Sigmoid colon (tissue), 7 donors: ENCODE data around the gene TRAF3. TPM values are rescaled to one million over a fixed set of nuclear protein-coding genes. Genes with fewer than 3 reads are reported as not detected.

ENCODE experiments used
- DNase-seq: peaks from one replicate; pipeline ENCODE4 v3.0.0-alpha.2; 2019
- H3K27ac ChIP-seq, 4 donors: fragments of 200-600 bp; sonication (generic); one replicate each; pipeline ENCODE4 v1.5.1; 2016 to 2019; ENCODE audit warnings: mild to moderate bottlenecking in 1 of 4
- H3K27me3 ChIP-seq, 3 donors: fragments of 200-600 bp; sonication (generic); one replicate each; pipeline ENCODE4 v1.5.1; 2019; ENCODE audit warnings: mild to moderate bottlenecking in 1 of 3
- H3K36me3 ChIP-seq, 4 donors: fragments of 200-600 bp; sonication (generic); one replicate each; pipeline ENCODE4 v1.5.1; 2016 to 2019
- H3K4me1 ChIP-seq, 4 donors: fragments of 200-600 bp; sonication (generic); one replicate each; pipeline ENCODE4 v1.5.1; 2017 to 2019
- H3K4me3 ChIP-seq, 4 donors: fragments of 200-600 bp; sonication (generic); one replicate each; pipeline ENCODE4 v1.5.1; 2017 to 2019; ENCODE audit warnings: mild to moderate bottlenecking in 2 of 4, moderate library complexity in 1 of 4
- H3K9me3 ChIP-seq, 4 donors: fragments of 200-600 bp in 3 of 4; sonication (generic) in 3 of 4; one replicate each; pipeline versions ENCODE4 v1.5.1 to v1.6.1; 2013 to 2019
- CTCF ChIP-seq, 4 experiments: fragments of 450-650 bp in 3 of 4; fragments of 200-600 bp in 1 of 4; IDR thresholded peaks; one replicate each; pipeline ENCODE4 v1.5.1; 2016 to 2019; ENCODE audit warnings: antibody characterized with exemption in 4 of 4, mild to moderate bottlenecking in 3 of 4, moderate library complexity in 2 of 4
- EP300 ChIP-seq, 4 donors: sonication (generic); formaldehyde crosslinking; IDR thresholded peaks; one replicate each; pipeline ENCODE4 v1.6.1; 2017; ENCODE audit warnings: antibody characterized with exemption in 4 of 4
- POLR2A ChIP-seq, 2 donors: fragments of 450-650 bp; IDR thresholded peaks; one replicate each; pipeline ENCODE4 v1.6.1; 2016; ENCODE audit warnings: antibody characterized with exemption in 2 of 2, mild to moderate bottlenecking in 2 of 2, moderate library complexity in 2 of 2
- POLR2AphosphoS5 ChIP-seq, 4 donors: sonication (generic); formaldehyde crosslinking; IDR thresholded peaks; one replicate each; pipeline ENCODE4 v1.6.1; 2017; ENCODE audit warnings: antibody characterized with exemption in 4 of 4
- WGBS, 2 donors: extraction: QIAGEN DNeasy Blood & Tissue Kit; methylation state at CpG; one replicate each; pipeline ENCODE4 v1.1.7; 2013; 5-methylcytosine and 5-hydroxymethylcytosine counted together
- intact Hi-C: fragments of 100-400 bp; cut with DNase I; formaldehyde crosslinking; loops from one replicate; pipeline ENCODE4 v1.15.1; 2023
- polyA plus RNA-seq, 3 donors: library from polyadenylated mRNA; stranded (reverse); fragments of 200-250 nt; gene quantifications; one replicate each; pipeline ENCODE4 v1.2.3, GENCODE V29; 2013
- total RNA-seq, 4 donors: library from RNA; depleted of rRNA; stranded (reverse); fragments of >200 nt; gene quantifications; one replicate each; pipeline ENCODE4 v1.1.0, GENCODE V29; 2016
- donor health status: healthy with polysubstance abuse.
- donor health status: Bipolar disorder and iron deficiency.
- donor health status: healthy.

The TRAF3 gene
- total and polyA plus RNA-seq, 7 donors, result 9.5 to 18.6 (median 12.3) TPM

GRCh38 chr14:102782974-102783373 is 5.7 kb downstream of the TRAF3 start:
- Histone ChIP-seq H3K4me3 (no peak overlapping the region), H3K9me3 (no peaks in the 10 kb centered on the region), H3K27ac (no peak overlapping the region), H3K4me1 (peaks cover 0 to 20% (median 9%) of the 10 kb centered on the region in 4 donors), H3K27me3 (no peaks in the 10 kb centered on the region), H3K36me3 (no peaks in the 10 kb centered on the region)
- intact Hi-C loops, result loop anchor here (10.0 kb wide), 1 partner anchor 1922 kb away; no protein-coding TSS in a partner anchor
- 87 to 90% methylated on average over 7 of the region's 7 CpGs for WGBS, 2 donors
- TF ChIP-seq POLR2A (IDR thresholded peaks at IDR 0.05) (no peak), EP300 (IDR thresholded peaks at IDR 0.05) (no peak), CTCF (IDR thresholded peaks at IDR 0.05) (no peak), POLR2AphosphoS5 (IDR thresholded peaks at IDR 0.05) (no peak)
- no peak for DNase-seq

GRCh38 chr14:102784892-102785594 is 7.8 kb downstream of the TRAF3 start:
- TF ChIP-seq POLR2A (IDR thresholded peaks at IDR 0.05), result no peak
- TF ChIP-seq POLR2AphosphoS5 (IDR thresholded peaks at IDR 0.05), result no peak
- no peak for TF ChIP-seq CTCF (IDR thresholded peaks at IDR 0.05)
- TF ChIP-seq EP300 (IDR thresholded peaks at IDR 0.05), result no peak
- Histone ChIP-seq H3K4me3 (no peak overlapping the region), H3K9me3 (no peaks in the 10 kb centered on the region), H3K36me3 (no peaks in the 10 kb centered on the region), H3K4me1 (no peaks in the 10 kb centered on the region), H3K27me3 (no peaks in the 10 kb centered on the region), H3K27ac (no peak overlapping the region)
- DNase-seq, result no peak
- intact Hi-C loops, result loop anchor here (10.0 kb wide), 1 partner anchor 1920 kb away; no protein-coding TSS in a partner anchor
- 77 to 81% methylated on average over 7 of the region's 7 CpGs for WGBS, 2 donors

GRCh38 chr14:102785595-102785963 is 8.3 kb downstream of the TRAF3 start:
- intact Hi-C loops, result loop anchor here (10.0 kb wide), 1 partner anchor 1919 kb away; no protein-coding TSS in a partner anchor
- 77 to 87% methylated on average over 3 of the region's 3 CpGs for WGBS, 2 donors
- Histone ChIP-seq H3K4me1 (no peaks in the 10 kb centered on the region), H3K27me3 (no peaks in the 10 kb centered on the region), H3K36me3 (no peaks in the 10 kb centered on the region), H3K27ac (no peak overlapping the region), H3K9me3 (no peaks in the 10 kb centered on the region), H3K4me3 (no peak overlapping the region)
- DNase-seq, result no peak
- TF ChIP-seq POLR2A (IDR thresholded peaks at IDR 0.05) (no peak), CTCF (IDR thresholded peaks at IDR 0.05) (no peak), POLR2AphosphoS5 (IDR thresholded peaks at IDR 0.05) (no peak), EP300 (IDR thresholded peaks at IDR 0.05) (no peak)

GRCh38 chr14:102786768-102787167 is 9.5 kb downstream of the TRAF3 start:
- no peaks in the 10 kb centered on the region for H3K36me3 ChIP-seq
- TF ChIP-seq POLR2AphosphoS5 (IDR thresholded peaks at IDR 0.05) (no peak), EP300 (IDR thresholded peaks at IDR 0.05) (no peak), POLR2A (IDR thresholded peaks at IDR 0.05) (no peak), CTCF (IDR thresholded peaks at IDR 0.05) (no peak)
- no peaks in the 10 kb centered on the region for H3K27me3 ChIP-seq
- WGBS, 2 donors, result 85 to 90% methylated on average over 4 of the region's 4 CpGs
- no peaks in the 10 kb centered on the region for H3K4me1 ChIP-seq
- H3K27ac ChIP-seq, result no peak overlapping the region
- intact Hi-C loops, result loop anchor here (10.0 kb wide), 1 partner anchor 1918 kb away; no protein-coding TSS in a partner anchor
- no peaks in the 10 kb centered on the region for H3K9me3 ChIP-seq
- DNase-seq, result no peak
- H3K4me3 ChIP-seq, result no peak overlapping the region
